Measurements from ENCODE around the gene ENOX2. TPM values are rescaled to one million over a fixed set of nuclear protein-coding genes. Genes with fewer than 3 reads are reported as not detected.

The ENOX2 gene
- total RNA-seq, 1 experiment from 2014 or later, result 12.9 TPM

GRCh38 chrX:130688360-130688759 is 214.6 kb downstream of the ENOX2 start:
- Histone ChIP-seq H3K9me2 (ENCODE audit: insufficient read depth) (no peaks in the 10 kb centered on the region), H3K4me3 (replicated peaks in 1 of 2; ENCODE audit: low read depth in 1 of 2, low read length in 2 of 2) (no peak overlapping the region), H3K4me2 (ENCODE audit: low read length) (no peak overlapping the region), H3K4me1 (ENCODE audit: control insufficient read depth in 1 of 2, insufficient read depth in 2 of 2, low read length in 2 of 2) (no peaks in the 10 kb centered on the region), H3K27me3 (ENCODE audit: insufficient read depth, low read length) (no peaks in the 10 kb centered on the region), H3K79me2 (ENCODE audit: insufficient read depth, low read length) (no peaks in the 10 kb centered on the region), H3K9me3 (ENCODE audit: control insufficient read depth in 1 of 2, insufficient read depth in 1 of 2, low read depth in 1 of 2, low read length in 2 of 2) (no peaks in the 10 kb centered on the region), H3K36me3 (ENCODE audit: control insufficient read depth in 1 of 2, insufficient read depth in 2 of 2, low read length in 2 of 2) (no peaks in the 10 kb centered on the region), H4K20me1 (ENCODE audit: insufficient read depth) (no peaks in the 10 kb centered on the region), H2AFZ (ENCODE audit: low read depth, low read length, poor library complexity, severe bottlenecking) (no peak overlapping the region), H3K27ac (ENCODE audit: low read depth, low read length) (no peak overlapping the region), H3K9ac (ENCODE audit: low read length) (no peak overlapping the region)
- intact Hi-C loops (cut with micrococcal nuclease), result no loop called here
- DNase-seq (ENCODE audit: low read depth, low spot score) (no peak), ATAC-seq (no peak)
- TF ChIP-seq POLR2A (IDR thresholded peaks at IDR 0.05; ENCODE audit: borderline replicate concordance, extremely low read depth, insufficient read depth, insufficient read length), result no peak
- TF ChIP-seq FOSL1 (IDR thresholded peaks at IDR 0.05; ENCODE audit: low read depth), result no peak
- no peak for TF ChIP-seq SIN3A (IDR thresholded peaks at IDR 0.05; ENCODE audit: low read depth)
- no peak for TF ChIP-seq RAD21 (IDR thresholded peaks at IDR 0.05; ENCODE audit: low read depth)
- no peak for TF ChIP-seq CTCF (IDR thresholded peaks at IDR 0.05 in 2 of 3, conservative IDR thresholded peaks at IDR 0.05 in 1 of 3; ENCODE audit: borderline replicate concordance in 1 of 3, insufficient read depth in 1 of 3, low read depth in 2 of 3, low read length in 2 of 3)
- no peak for TF ChIP-seq ZNF274 (IDR thresholded peaks at IDR 0.05; ENCODE audit: low read depth, low read length)
- TF ChIP-seq EGR1 (IDR thresholded peaks at IDR 0.05; ENCODE audit: low read depth), result no peak
- TF ChIP-seq EZH2phosphoT487 (IDR thresholded peaks at IDR 0.05; ENCODE audit: borderline replicate concordance), result no peak
- TF ChIP-seq TCF7L2 (IDR thresholded peaks at IDR 0.05; ENCODE audit: borderline replicate concordance, extremely low read depth, insufficient read depth, insufficient read length), result no peak
- TF ChIP-seq CEBPB (IDR thresholded peaks at IDR 0.05; ENCODE audit: low read depth), result no peak
- TF ChIP-seq YY1 (IDR thresholded peaks at IDR 0.05; ENCODE audit: extremely low read depth, insufficient replicate concordance, low read depth, low read length), result no peak
- no peak for TF ChIP-seq ZFX (IDR thresholded peaks at IDR 0.05)
- TF ChIP-seq, protein P1, sequence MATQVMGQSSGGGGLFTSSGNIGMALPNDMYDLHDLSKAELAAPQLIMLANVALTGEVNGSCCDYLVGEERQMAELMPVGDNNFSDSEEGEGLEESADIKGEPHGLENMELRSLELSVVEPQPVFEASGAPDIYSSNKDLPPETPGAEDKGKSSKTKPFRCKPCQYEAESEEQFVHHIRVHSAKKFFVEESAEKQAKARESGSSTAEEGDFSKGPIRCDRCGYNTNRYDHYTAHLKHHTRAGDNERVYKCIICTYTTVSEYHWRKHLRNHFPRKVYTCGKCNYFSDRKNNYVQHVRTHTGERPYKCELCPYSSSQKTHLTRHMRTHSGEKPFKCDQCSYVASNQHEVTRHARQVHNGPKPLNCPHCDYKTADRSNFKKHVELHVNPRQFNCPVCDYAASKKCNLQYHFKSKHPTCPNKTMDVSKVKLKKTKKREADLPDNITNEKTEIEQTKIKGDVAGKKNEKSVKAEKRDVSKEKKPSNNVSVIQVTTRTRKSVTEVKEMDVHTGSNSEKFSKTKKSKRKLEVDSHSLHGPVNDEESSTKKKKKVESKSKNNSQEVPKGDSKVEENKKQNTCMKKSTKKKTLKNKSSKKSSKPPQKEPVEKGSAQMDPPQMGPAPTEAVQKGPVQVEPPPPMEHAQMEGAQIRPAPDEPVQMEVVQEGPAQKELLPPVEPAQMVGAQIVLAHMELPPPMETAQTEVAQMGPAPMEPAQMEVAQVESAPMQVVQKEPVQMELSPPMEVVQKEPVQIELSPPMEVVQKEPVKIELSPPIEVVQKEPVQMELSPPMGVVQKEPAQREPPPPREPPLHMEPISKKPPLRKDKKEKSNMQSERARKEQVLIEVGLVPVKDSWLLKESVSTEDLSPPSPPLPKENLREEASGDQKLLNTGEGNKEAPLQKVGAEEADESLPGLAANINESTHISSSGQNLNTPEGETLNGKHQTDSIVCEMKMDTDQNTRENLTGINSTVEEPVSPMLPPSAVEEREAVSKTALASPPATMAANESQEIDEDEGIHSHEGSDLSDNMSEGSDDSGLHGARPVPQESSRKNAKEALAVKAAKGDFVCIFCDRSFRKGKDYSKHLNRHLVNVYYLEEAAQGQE (IDR thresholded peaks at IDR 0.05; ENCODE audit: low read depth), result no peak
- TF ChIP-seq CBX3 (IDR thresholded peaks at IDR 0.05; ENCODE audit: low read depth), result no peak
- BruUV-seq (replicated peaks), result no TSS peak
- POLR2A ChIA-PET, result no interaction called here
- CTCF ChIA-PET, result no interaction called here
- RAD21 ChIA-PET (ENCODE audit: low non-redundant PET in 1 of 2, low total read pairs in 2 of 2, uncharacterized antibody in 2 of 2, unreplicated experiment in 2 of 2), result no interaction called here

Data from HCT116 (cell line).